ENCODE measurements around the gene CASP9. TPM values are rescaled to one million over a fixed set of nuclear protein-coding genes. Genes with fewer than 3 reads are reported as not detected.
"Not testable (repeated sequence)": the region's sequence is repeated elsewhere in the genome, so short reads cannot be mapped to it uniquely, and the experiment has no call there.

Gene CASP9
- polyA plus RNA-seq, 1 donor, result 18.8 TPM

DNA sequence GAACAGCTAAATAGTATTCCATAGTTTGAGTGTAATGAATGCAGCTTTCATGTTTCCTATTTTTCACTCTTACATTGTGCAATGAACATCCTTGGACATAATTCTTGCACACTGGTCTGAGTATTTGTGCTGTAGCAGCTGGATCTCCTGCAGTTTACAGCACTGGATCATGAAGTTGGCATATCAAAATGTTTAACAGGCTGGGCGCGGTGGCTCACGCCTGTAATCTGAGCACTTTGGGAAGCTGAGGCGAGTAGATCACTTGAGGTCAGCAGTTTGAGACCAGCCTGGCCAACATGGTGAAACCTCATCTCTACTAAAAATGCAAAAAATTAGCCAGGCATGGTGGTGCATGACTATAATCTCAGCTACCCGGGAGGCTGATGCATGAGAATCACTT lies 52.9 kb downstream of the CASP9 start:
- H3K4me3 ChIP-seq (ENCODE audit: low read length); H3K27ac ChIP-seq (ENCODE audit: low read length); DNase-seq; H3K36me3 ChIP-seq (ENCODE audit: control insufficient read depth, insufficient read depth, low read length); H3K9me3 ChIP-seq (ENCODE audit: control insufficient read depth, low read depth, low read length); H3K4me1 ChIP-seq (ENCODE audit: control insufficient read depth, insufficient read depth, low read length); H3K27me3 ChIP-seq (ENCODE audit: control insufficient read depth, insufficient read depth, low read length): not testable (repeated sequence)
- no CpG with 5 or more reads among the region's 5 CpGs for WGBS (ENCODE audit: insufficient coverage, low lambda C conversion rate)

DNA sequence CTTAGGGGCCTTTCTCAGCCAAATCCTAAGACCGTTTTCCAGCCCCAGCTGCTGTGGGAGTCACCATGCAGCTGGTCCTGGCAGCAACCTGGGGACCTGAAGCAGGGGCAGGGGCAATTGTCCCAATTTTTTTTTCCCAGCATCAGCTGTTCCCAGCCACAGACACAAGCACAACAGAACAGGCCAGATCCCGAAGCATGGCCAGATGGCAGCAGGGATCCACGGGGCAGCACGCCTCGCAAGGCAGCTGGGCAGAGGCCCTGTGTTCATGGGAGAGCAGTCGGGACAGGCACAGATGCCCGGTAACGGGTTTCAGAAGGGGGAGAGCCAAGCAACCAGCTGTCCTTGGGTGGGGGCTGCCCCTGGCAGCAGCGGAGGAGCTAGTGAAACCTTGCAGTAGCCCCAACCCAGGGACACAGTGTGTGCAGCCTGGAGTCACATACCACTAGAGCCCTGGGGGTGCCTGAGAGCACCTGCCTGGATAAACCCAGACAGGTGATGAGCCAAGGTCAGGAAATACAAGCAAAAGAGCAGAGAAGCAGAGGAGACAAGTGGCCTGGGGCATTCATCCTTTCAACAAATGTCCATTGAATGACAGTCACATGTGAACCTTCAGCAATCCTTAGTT lies 54.1 kb downstream of the CASP9 start:
- not testable (repeated sequence) for H3K4me3 ChIP-seq (ENCODE audit: low read length); H3K4me1 ChIP-seq (ENCODE audit: control insufficient read depth, insufficient read depth, low read length); H3K27me3 ChIP-seq (ENCODE audit: control insufficient read depth, insufficient read depth, low read length); H3K9me3 ChIP-seq (ENCODE audit: control insufficient read depth, low read depth, low read length); H3K27ac ChIP-seq (ENCODE audit: low read length); DNase-seq; H3K36me3 ChIP-seq (ENCODE audit: control insufficient read depth, insufficient read depth, low read length)
- WGBS (ENCODE audit: insufficient coverage, low lambda C conversion rate), result no CpG with 5 or more reads among the region's 9 CpGs

DNA sequence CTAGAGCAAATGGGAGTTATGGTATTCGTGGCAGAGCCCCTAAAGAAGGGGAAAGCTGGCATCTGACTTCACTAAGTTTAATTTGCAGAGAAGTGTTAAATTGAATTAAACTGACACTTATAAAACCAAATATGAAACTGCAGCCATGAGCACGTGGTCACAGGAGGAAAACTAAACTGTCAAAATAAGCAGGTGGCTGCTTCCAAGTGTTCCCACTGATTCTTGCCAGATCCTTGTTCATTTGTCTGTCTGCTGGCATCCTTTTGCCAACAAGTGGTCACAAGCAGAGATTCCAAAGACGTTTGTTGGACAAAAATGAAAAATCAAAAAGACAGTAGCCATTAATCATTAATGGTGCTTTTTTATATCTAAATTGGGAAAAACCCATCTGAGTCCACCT lies 54.7 kb downstream of the CASP9 start:
- 90% methylated on average over 2 of the region's 3 CpGs for WGBS (ENCODE audit: insufficient coverage, low lambda C conversion rate)

DNA sequence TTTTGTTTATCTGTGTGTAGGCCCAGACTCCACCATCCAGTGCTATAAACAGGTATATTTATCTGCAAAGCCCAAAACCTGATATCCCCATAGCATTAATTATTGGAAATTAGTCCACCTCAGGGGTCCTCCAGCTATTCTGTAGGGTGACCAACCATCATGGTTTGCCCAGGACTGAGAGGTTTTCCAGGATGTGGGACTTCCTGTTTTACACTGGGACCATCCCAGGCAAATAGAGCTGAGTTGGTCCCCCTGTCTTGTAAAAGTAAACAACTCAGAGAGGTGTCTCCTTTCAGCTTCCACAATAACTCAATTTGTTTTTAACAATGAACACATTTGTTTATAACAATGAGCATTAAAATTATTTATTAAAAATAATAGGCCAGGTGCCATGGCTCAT lies 55.9 kb downstream of the CASP9 start:
- peaks cover 4% of the 10 kb centered on the region for H3K4me1 ChIP-seq (ENCODE audit: control insufficient read depth, insufficient read depth, low read length)
- no peak overlapping the region for H3K4me3 ChIP-seq (ENCODE audit: low read length)
- no peak overlapping the region for H3K27ac ChIP-seq (ENCODE audit: low read length)
- DNase-seq, result no peak
- no peaks in the 10 kb centered on the region for H3K27me3 ChIP-seq (ENCODE audit: control insufficient read depth, insufficient read depth, low read length)
- H3K9me3 ChIP-seq (ENCODE audit: control insufficient read depth, low read depth, low read length), result no peaks in the 10 kb centered on the region
- no peaks in the 10 kb centered on the region for H3K36me3 ChIP-seq (ENCODE audit: control insufficient read depth, insufficient read depth, low read length)

More for the DNA sequence above, 54.7 kb downstream of the CASP9 start:
- Histone ChIP-seq H3K9me3 (ENCODE audit: control insufficient read depth, low read depth, low read length) (no peaks in the 10 kb centered on the region), H3K36me3 (ENCODE audit: control insufficient read depth, insufficient read depth, low read length) (no peaks in the 10 kb centered on the region), H3K27me3 (ENCODE audit: control insufficient read depth, insufficient read depth, low read length) (no peaks in the 10 kb centered on the region), H3K4me3 (ENCODE audit: low read length) (no peak overlapping the region), H3K27ac (ENCODE audit: low read length) (no peak overlapping the region), H3K4me1 (ENCODE audit: control insufficient read depth, insufficient read depth, low read length) (no peaks in the 10 kb centered on the region)
- DNase-seq, result no peak

DNA sequence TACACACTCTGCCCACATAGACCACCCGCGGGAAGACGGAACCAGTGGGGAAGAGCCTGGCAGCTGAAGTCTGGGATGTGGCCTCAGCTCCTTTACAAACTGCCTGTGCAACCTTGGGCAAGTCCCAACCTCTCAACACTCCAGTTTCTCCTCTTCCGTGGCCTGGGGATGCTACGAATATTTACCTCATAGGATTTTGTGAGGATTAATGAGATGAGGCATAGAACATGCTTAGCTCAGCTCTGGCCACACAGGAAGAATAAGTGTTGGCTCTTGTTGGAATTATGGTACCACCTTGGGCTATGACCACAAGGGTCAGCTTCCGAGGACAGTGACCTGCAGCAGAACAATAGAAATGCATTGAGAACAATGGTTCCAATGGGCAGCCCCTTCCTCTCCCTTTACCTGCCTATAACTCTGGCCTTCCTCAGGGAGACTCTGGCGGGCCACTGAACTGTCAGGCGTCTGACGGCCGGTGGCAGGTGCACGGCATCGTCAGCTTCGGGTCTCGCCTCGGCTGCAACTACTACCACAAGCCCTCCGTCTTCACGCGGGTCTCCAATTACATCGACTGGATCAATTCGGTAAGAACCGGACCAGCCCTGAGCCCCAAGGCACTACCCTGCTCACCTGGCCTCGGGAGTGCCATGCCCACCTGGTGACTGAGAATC lies 56.9 kb downstream of the CASP9 start:
- not testable (repeated sequence) for DNase-seq; H3K4me1 ChIP-seq (ENCODE audit: control insufficient read depth, insufficient read depth, low read length); H3K27me3 ChIP-seq (ENCODE audit: control insufficient read depth, insufficient read depth, low read length); H3K9me3 ChIP-seq (ENCODE audit: control insufficient read depth, low read depth, low read length); H3K4me3 ChIP-seq (ENCODE audit: low read length); H3K36me3 ChIP-seq (ENCODE audit: control insufficient read depth, insufficient read depth, low read length); H3K27ac ChIP-seq (ENCODE audit: low read length)
- no CpG with 5 or more reads among the region's 22 CpGs for WGBS (ENCODE audit: insufficient coverage, low lambda C conversion rate)

DNA sequence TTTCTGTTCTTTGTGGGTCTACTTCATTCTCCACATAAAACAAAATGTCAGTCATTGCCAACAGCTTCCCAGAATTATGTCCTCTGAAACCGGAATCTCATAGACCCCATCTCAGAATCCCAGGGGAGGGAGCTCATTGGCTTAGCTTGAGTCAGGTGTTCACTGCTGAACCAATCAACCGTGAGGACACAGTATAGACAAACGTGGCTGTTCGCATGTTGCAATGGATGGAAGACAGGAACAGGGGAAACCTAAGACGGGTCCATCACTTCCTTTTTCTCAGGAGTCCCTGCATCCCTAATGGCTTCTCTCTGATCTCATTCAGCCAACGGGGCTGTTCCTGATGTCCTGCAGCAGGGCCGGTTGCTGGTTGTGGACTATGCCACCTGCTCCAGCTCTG lies 58.3 kb downstream of the CASP9 start:
- no CpG with 5 or more reads among the region's 7 CpGs for WGBS (ENCODE audit: insufficient coverage, low lambda C conversion rate)
- Histone ChIP-seq H3K27me3 (ENCODE audit: control insufficient read depth, insufficient read depth, low read length) (no peaks in the 10 kb centered on the region), H3K27ac (ENCODE audit: low read length) (no peak overlapping the region), H3K36me3 (ENCODE audit: control insufficient read depth, insufficient read depth, low read length) (no peaks in the 10 kb centered on the region), H3K9me3 (ENCODE audit: control insufficient read depth, low read depth, low read length) (no peaks in the 10 kb centered on the region), H3K4me1 (ENCODE audit: control insufficient read depth, insufficient read depth, low read length) (peaks cover 7% of the 10 kb centered on the region), H3K4me3 (ENCODE audit: low read length) (no peak overlapping the region)
- DNase-seq, result no peak

DNA sequence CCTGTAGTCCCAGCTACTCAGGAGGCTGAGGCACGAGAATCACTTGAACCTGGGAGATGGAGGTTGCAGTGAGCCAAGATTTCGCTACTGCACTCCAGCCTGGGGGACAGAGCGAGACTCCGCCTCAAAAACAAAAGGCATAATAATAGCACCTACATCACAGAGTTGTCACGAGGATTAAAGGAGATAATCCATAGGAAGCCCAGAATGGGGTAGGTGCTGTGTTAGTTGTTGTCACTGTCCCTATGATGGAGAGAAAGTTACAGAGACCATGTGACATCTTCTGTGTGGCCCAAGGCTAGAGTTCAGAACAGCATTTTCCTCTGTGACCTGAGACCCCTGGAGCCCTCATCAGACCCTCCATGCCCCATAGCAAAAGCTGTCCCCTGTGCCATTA lies 60.1 kb downstream of the CASP9 start:
- H3K27me3 ChIP-seq (ENCODE audit: control insufficient read depth, insufficient read depth, low read length); H3K4me1 ChIP-seq (ENCODE audit: control insufficient read depth, insufficient read depth, low read length); H3K4me3 ChIP-seq (ENCODE audit: low read length); H3K9me3 ChIP-seq (ENCODE audit: control insufficient read depth, low read depth, low read length); DNase-seq; H3K27ac ChIP-seq (ENCODE audit: low read length); H3K36me3 ChIP-seq (ENCODE audit: control insufficient read depth, insufficient read depth, low read length): not testable (repeated sequence)
- no CpG with 5 or more reads among the region's 5 CpGs for WGBS (ENCODE audit: insufficient coverage, low lambda C conversion rate)

DNA sequence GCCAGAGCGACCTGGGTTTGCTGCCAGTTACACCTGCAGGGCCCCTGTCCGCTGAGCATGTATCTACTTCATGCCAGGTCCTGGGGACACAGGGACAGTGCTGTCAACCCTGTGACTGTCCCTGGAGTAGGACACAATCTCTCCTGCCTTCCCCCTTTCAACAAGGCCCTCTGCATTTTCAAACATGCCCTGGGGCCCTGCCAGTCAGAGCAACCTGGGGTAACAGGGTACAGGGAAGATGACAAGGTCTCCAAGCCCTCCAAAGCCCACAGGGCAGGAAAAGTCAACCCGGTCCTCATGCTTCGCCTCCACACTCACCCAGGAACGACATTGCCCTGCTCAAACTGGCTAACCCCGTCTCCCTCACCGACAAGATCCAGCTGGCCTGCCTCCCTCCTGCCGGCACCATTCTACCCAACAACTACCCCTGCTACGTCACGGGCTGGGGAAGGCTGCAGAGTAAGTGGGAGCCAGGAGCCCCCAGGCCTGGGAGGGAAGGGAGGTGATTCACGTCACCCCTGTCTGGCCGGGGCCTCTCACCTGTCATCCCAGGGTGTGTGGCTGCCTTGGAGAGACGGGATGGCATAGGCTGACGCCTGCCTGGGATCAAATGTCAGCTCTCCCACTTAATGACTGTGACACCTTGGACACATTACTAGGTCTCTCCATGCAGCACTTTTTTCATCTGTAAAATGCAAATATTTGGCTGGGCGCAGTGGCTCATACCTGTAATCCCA lies 60.8 kb downstream of the CASP9 start:
- not testable (repeated sequence) for H3K4me1 ChIP-seq (ENCODE audit: control insufficient read depth, insufficient read depth, low read length); H3K9me3 ChIP-seq (ENCODE audit: control insufficient read depth, low read depth, low read length); H3K27ac ChIP-seq (ENCODE audit: low read length); H3K27me3 ChIP-seq (ENCODE audit: control insufficient read depth, insufficient read depth, low read length); H3K36me3 ChIP-seq (ENCODE audit: control insufficient read depth, insufficient read depth, low read length); H3K4me3 ChIP-seq (ENCODE audit: low read length)
- WGBS (ENCODE audit: insufficient coverage, low lambda C conversion rate), result no CpG with 5 or more reads among the region's 15 CpGs
- DNase-seq, result peak in 1 of 2 donors; percentile 64

DNA sequence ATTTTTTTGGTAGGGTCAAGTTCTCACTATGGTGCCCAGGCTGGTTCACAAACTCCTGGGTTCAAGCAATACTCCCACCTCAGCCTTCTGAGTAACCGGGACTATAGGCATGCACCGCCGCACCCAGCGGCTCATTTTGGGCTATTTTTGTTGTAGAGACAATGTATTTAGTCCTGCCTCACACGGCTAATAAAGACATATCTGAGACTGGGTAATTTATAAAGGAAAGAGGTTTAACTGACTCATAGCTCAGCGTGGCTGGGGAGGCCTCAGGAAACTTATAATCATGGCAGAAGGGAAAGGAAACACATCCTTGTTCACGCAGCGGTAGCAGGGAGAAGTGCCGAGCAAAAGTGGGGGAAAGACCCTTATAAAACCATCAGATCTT lies 63.3 kb downstream of the CASP9 start:
- DNase-seq, result no peak
- Histone ChIP-seq H3K9me3 (ENCODE audit: control insufficient read depth, low read depth, low read length) (no peaks in the 10 kb centered on the region), H3K4me1 (ENCODE audit: control insufficient read depth, insufficient read depth, low read length) (peaks cover 14% of the 10 kb centered on the region), H3K36me3 (ENCODE audit: control insufficient read depth, insufficient read depth, low read length) (no peaks in the 10 kb centered on the region), H3K27ac (ENCODE audit: low read length) (no peak overlapping the region), H3K27me3 (ENCODE audit: control insufficient read depth, insufficient read depth, low read length) (no peaks in the 10 kb centered on the region), H3K4me3 (ENCODE audit: low read length) (no peak overlapping the region)
- no CpG with 5 or more reads among the region's 9 CpGs for WGBS (ENCODE audit: insufficient coverage, low lambda C conversion rate)

DNA sequence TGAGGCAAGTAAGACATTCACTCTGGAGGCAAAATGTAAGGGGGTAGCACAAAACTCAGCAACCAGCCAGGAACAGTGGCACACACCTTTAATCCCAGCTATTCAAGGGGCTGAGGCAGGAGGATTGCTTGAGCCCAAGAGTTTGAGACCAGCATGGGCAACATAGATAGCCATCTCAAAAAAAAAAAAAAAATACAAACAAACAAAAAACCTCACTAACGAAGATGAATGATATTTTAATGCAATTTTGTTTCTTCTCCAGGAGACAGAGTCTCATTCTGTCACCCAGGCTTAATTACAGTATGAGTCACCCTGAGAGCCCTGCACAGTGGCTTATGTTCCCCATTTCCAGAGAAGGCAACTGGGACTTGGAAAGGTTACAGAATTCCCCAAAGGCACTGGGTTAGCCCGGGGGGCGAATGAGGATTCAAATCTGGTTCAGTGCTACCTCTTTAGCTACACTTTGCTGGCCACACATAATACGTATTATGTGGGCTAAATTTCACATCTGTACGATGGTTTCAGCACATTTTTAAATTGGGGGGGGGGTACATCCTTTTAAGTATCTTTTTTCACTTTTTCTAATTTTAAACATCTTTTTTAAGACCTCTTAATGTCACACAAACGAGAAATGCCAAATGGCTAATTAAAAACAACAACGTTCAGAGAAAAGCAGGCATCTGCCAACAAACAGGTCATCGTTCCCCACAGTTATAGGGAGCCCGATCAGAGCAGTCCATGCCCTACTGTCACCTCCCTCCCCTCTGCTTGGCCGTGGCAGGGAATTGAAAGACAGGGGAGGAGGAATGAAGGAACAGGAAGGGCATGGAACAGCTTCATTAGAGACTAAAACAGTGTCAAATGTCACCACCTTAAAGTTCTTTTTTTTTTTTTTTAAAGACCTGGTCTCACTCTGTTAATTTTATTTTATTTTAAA lies 64.0 kb downstream of the CASP9 start:
- DNase-seq, result no peak
- no peak overlapping the region for H3K27ac ChIP-seq (ENCODE audit: low read length)
- no peaks in the 10 kb centered on the region for H3K9me3 ChIP-seq (ENCODE audit: control insufficient read depth, low read depth, low read length)
- H3K36me3 ChIP-seq (ENCODE audit: control insufficient read depth, insufficient read depth, low read length), result no peaks in the 10 kb centered on the region
- H3K27me3 ChIP-seq (ENCODE audit: control insufficient read depth, insufficient read depth, low read length), result no peaks in the 10 kb centered on the region
- WGBS (ENCODE audit: insufficient coverage, low lambda C conversion rate), result 85% methylated on average over 6 of the region's 10 CpGs
- H3K4me3 ChIP-seq (ENCODE audit: low read length), result no peak overlapping the region
- H3K4me1 ChIP-seq (ENCODE audit: control insufficient read depth, insufficient read depth, low read length), result peaks cover 14% of the 10 kb centered on the region

All from large intestine (tissue), 3 donors.